Progenitor cell of endocrine pancreas (in vitro differentiated cells): ENCODE results near the gene POU1F1. TPM values are rescaled to one million over a fixed set of nuclear protein-coding genes. Genes with fewer than 3 reads are reported as not detected.
"Not testable (repeated sequence)": the region's sequence is repeated elsewhere in the genome, so short reads cannot be mapped to it uniquely, and the experiment has no call there.

Experiments used
- DNase-seq: peaks from one replicate; pipeline ENCODE4 v3.0.0; 2021; ENCODE audit warnings: low spot score; ENCODE audit not compliant: unreplicated experiment
- H3K27ac Mint-ChIP-seq: 2 replicates; pipeline ENCODE4 v1.8.0; 2021; ENCODE audit warnings: mild to moderate bottlenecking, moderate library complexity, mixed read lengths
- H3K27me3 Mint-ChIP-seq: 2 replicates; pipeline ENCODE4 v1.8.0; 2021; ENCODE audit warnings: mixed read lengths
- H3K36me3 Mint-ChIP-seq: 2 replicates; pipeline ENCODE4 v1.8.0; 2022; ENCODE audit warnings: mixed read lengths; ENCODE audit not compliant: insufficient read depth
- H3K4me1 Mint-ChIP-seq: 2 replicates; pipeline ENCODE4 v1.8.0; 2021; ENCODE audit warnings: low read depth, mixed read lengths
- H3K4me3 Mint-ChIP-seq: 2 replicates; pipeline ENCODE4 v1.8.0; 2021; ENCODE audit warnings: low read depth, mild to moderate bottlenecking, moderate library complexity, mixed read lengths
- H3K9me3 Mint-ChIP-seq: 2 replicates; pipeline ENCODE4 v1.8.0; 2021; ENCODE audit warnings: low read depth, mixed read lengths
- total RNA-seq: library from RNA; stranded (reverse); gene quantifications from 2 replicates; pipeline ENCODE4 v1.2.1, GENCODE V29; 2021
- TF ChIP-seq, protein P1 (sequence below): fragments of 200-600 bp; sonication (generic); IDR thresholded peaks from one replicate; pipeline ENCODE4 v1.5.0; 2021; ENCODE audit warnings: antibody characterized with exemption, mild to moderate bottlenecking; ENCODE audit not compliant: unreplicated experiment

Gene POU1F1
- total RNA-seq, 1 donor from 2014 or later = not detected

DNA sequence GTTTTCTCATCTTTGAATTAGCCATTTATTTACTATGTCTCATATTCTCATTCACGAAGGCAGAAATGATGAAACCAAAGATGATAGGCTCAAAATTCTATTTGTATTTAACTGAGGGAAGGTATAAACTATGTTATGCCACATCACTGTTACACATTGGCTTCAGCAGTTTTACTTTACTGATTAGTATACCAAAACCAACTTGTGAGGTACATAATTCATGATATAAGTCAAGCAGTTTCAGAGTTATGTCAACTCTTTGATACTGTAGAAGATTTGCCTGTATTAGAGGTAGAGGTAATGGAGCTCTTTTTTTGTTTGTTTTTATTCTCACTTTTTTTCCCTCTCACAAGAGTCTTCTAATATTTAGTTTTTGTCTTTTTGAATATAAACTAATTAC is 26.4 kb downstream of the POU1F1 start:
- DNase-seq = no peak
- no peaks in the 10 kb centered on the region for H3K4me1 Mint-ChIP-seq
- no peaks in the 10 kb centered on the region for H3K9me3 Mint-ChIP-seq
- H3K27me3 Mint-ChIP-seq = no peaks in the 10 kb centered on the region
- H3K4me3 Mint-ChIP-seq = no peak overlapping the region
- TF ChIP-seq, protein P1, sequence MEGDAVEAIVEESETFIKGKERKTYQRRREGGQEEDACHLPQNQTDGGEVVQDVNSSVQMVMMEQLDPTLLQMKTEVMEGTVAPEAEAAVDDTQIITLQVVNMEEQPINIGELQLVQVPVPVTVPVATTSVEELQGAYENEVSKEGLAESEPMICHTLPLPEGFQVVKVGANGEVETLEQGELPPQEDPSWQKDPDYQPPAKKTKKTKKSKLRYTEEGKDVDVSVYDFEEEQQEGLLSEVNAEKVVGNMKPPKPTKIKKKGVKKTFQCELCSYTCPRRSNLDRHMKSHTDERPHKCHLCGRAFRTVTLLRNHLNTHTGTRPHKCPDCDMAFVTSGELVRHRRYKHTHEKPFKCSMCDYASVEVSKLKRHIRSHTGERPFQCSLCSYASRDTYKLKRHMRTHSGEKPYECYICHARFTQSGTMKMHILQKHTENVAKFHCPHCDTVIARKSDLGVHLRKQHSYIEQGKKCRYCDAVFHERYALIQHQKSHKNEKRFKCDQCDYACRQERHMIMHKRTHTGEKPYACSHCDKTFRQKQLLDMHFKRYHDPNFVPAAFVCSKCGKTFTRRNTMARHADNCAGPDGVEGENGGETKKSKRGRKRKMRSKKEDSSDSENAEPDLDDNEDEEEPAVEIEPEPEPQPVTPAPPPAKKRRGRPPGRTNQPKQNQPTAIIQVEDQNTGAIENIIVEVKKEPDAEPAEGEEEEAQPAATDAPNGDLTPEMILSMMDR = no peak
- H3K27ac Mint-ChIP-seq = no peak overlapping the region
- H3K36me3 Mint-ChIP-seq = peaks cover 21% of the 10 kb centered on the region

DNA sequence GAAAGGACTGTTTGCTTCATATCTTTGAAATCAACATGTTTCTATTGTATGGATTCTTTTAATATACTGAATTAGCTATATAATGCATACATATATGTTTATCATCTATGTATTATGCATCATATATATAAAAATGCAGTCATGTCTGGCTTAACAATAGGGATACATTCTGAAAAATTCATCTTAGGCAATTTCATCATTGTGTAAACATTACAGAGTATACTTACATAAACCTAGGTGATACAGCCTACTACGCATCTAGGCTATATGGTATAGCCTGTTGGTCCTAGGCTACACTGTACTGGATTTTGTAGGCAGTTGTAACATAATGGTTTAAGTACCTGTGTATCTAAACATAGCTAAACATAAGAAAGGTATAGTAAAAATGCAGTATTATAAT is 27.6 kb downstream of the POU1F1 start:
- peaks cover 20% of the 10 kb centered on the region for H3K36me3 Mint-ChIP-seq
- DNase-seq = no peak
- no peaks in the 10 kb centered on the region for H3K9me3 Mint-ChIP-seq
- H3K4me3 Mint-ChIP-seq = no peak overlapping the region
- no peak overlapping the region for H3K27ac Mint-ChIP-seq
- H3K27me3 Mint-ChIP-seq = no peaks in the 10 kb centered on the region
- no peaks in the 10 kb centered on the region for H3K4me1 Mint-ChIP-seq
- TF ChIP-seq, protein P1 = no peak

DNA sequence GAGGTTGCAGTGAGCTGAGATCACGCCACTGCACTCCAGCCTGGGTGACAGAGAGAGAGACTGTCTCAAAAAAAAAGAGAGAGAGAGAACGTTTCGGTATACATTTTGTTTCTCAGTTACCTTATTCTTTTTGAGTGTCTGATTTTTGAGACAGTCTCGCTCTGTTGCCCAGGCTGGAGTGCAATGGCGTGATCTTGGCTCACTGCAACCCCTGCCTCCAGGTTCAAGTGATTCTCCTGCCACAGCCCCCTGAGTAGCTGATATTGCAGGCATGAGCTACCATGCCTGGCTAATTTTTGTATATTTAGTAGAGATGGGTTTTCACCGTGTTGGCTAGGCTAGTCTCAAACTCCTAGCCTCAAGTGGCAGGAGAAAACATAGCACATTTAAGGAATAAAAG is 28.2 kb downstream of the POU1F1 start:
- peaks cover 17% of the 10 kb centered on the region for H3K36me3 Mint-ChIP-seq
- H3K9me3 Mint-ChIP-seq, H3K27me3 Mint-ChIP-seq, H3K4me1 Mint-ChIP-seq, H3K4me3 Mint-ChIP-seq, DNase-seq, H3K27ac Mint-ChIP-seq: not testable (repeated sequence)

DNA sequence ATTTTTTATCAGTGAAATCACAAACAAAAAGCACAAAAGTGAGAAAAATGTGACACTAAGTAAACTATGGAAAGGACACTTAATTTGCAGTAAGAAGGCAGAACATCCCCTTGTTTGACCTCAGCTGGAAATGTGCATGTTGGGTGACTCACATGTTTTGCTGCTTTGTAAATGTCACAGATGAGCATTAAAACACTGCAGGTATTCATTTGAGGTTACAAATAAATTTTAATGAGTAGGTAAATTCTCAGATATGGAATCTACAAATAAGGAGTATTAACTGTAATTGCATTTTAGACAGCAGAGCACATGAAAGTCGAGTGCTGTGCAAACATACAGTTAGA is 29.0 kb downstream of the POU1F1 start:
- Mint-ChIP-seq H3K4me3 (no peak overlapping the region), H3K27ac (no peak overlapping the region), H3K4me1 (no peaks in the 10 kb centered on the region), H3K36me3 (peaks cover 17% of the 10 kb centered on the region), H3K9me3 (no peaks in the 10 kb centered on the region), H3K27me3 (no peaks in the 10 kb centered on the region)
- no peak for DNase-seq
- TF ChIP-seq, protein P1 = no peak

DNA sequence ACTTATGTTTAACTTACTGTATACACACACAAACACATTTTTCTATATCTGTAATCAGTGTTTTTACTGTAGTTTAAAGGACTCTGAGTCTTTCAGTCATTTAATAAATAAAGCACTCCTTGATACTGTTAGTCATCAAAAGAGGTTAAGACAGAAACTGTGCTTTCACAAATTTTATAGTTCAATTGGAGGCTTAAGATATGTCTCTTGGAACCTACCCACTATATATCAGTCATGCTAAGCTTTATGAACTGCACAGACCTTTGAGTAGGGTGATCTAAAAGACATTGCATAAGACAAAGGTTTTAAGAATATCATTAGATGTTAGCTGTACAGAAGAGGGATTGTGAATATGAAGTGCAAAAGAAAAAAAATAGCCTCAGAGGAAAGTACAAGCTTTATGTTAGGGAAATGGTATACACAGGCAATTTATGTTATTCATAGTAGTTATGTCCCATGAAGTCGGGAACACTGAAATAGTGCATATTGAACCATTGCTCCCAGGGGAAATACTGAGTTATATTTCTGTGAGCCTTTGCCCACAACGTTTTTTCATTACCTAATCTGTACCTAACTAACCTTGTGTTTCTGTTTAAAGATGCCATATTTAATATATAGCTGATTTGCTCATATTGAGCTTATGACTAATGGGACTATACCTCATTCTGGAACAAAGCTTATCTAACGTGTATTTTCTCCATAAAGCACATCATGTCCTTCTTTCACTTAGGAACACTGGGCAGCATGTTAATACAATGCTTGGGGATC is 29.5 kb downstream of the POU1F1 start:
- no peaks in the 10 kb centered on the region for H3K9me3 Mint-ChIP-seq
- no peak for DNase-seq
- no peaks in the 10 kb centered on the region for H3K4me1 Mint-ChIP-seq
- H3K4me3 Mint-ChIP-seq = no peak overlapping the region
- TF ChIP-seq, protein P1 = no peak
- no peaks in the 10 kb centered on the region for H3K27me3 Mint-ChIP-seq
- H3K27ac Mint-ChIP-seq = no peak overlapping the region
- peaks cover 17% of the 10 kb centered on the region for H3K36me3 Mint-ChIP-seq

DNA sequence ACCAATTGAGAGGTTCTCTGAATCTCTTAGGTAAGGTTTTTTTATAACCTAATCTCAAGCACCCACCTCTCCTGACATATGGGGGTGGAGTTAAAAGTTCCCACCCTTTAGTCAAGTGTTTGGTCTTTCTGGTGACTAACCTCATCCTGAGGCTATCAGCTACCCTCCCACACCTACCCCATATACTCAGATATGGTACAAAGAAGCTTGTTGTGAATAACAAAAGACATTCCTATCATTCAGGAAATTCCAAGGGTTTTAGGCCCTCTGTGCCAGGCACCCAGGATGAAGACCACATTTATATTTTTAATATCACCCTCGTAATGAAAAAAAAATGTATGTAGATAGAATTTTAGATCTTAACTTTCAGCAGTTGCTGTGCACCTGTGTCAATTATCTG is 40.3 kb downstream of the POU1F1 start:
- DNase-seq = no peak

More for the DNA sequence above, 40.3 kb downstream of the POU1F1 start:
- Mint-ChIP-seq H3K27me3 (no peaks in the 10 kb centered on the region), H3K9me3 (no peaks in the 10 kb centered on the region), H3K36me3 (peaks cover 13% of the 10 kb centered on the region), H3K27ac (no peak overlapping the region), H3K4me3 (no peak overlapping the region), H3K4me1 (peaks cover 2% of the 10 kb centered on the region)
- TF ChIP-seq, protein P1 = no peak
